CD4-positive, alpha-beta T cell treated with Interleukin-15 for 4 hours (primary cell): ENCODE results near the gene RPS6KA2.
"Not testable (repeated sequence)": the region's sequence is repeated elsewhere in the genome, so short reads cannot be mapped to it uniquely, and the experiment has no call there.

Source experiments
- DNase-seq: peaks from one replicate; pipeline ENCODE4 v3.0.0-alpha.2; 2020; ENCODE audit warnings: low spot score

Gene RPS6KA2

DNA sequence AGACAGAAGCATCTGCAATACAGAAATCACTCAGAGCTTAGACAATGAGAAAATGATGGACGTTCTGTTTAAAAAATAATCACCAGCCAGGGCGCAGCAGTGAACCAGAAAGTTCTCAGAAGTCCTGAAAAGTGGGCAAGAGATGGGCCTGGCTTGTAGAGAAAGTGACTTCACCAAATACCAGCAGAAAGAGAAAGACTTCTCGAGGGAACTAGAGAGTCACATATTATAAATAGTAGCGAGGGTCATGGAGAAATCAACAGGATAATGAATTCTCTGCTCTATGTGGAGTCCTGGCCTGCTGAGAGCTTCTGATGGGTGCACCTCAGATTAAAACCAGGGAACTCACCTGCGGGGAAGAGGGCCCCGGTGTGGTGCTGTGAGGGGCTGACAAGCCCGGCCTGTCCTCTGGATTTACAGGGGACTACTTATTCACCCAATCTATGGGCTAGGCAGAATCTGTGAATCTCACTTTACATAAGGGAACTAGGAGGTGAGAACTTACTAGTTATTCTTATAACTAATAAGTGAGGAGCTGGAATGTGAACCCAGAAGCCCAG lies 35.0 kb downstream of the RPS6KA2 start:
- no peak for DNase-seq

DNA sequence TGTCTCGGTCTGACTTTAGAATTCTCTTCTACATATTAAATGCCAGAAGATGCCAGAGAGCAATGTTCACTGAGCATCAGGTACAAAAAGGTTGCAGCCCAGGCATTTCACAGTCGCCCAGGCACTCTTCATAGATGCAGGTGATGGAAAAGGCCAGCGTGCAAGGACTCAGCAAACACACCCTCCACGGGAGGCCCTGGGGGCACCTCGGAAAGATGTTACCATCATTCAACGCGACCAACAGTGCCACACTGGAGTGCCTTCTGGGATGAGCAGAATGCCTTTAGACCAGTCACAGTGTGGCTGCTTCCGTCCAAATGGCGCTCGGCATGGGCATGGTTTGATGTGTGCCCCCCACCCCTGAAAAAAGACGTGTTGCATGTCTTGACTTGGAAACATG lies 36.0 kb downstream of the RPS6KA2 start:
- DNase-seq = no peak

DNA sequence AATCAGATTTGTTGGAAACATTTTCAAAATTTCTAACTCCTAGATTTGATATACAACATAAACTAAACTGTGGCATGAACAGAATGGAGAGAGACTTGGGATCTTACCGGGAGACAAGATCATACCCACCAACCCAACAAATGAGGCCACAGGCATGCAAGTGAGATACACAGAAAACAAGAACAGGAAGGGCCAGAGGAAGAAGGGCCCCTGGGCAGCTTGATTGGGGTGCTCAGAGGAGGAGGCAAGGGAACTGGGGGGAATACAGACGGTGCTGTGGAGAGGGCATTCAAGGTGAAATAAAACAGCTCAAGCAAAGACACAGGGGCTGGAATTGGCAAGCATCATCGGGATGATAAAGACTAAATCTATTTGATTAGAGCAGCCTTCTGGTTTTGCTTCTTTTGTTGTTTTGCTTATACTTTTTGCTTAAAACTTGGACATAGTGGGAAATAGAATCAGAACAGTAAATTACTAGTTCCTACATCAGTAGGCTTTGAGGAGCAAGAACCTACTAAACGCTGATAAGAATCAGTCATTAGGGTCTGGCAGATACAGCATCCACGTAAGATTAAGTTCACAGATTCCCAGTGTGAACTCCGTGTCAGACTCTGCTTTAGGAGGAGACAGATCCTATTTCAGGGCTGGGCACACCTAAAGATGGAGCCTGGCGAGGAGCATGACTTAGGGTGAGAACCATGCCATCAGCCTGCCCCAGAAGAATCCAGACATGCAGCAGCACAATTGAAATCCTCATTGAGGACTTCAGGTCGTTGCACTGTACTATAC lies 37.1 kb downstream of the RPS6KA2 start:
- DNase-seq = no peak

DNA sequence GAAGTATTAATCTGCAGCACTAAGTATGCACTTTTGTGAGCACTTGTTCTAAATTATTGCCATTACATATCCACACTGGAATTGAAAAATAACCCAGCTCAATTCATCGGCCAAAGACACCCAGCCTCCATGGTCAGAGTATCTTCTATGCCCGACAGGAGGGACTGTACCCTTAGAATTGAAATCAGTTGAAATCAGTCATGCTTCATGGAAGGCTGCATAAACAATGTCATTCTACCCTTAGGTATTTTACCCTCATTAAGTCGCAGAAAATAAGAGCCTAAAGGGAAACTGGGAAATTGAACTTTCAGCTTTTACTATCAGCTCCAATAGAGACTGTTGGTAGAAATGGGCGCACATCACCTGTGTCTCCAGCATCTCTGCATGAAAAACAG lies 37.7 kb downstream of the RPS6KA2 start:
- DNase-seq = no peak

DNA sequence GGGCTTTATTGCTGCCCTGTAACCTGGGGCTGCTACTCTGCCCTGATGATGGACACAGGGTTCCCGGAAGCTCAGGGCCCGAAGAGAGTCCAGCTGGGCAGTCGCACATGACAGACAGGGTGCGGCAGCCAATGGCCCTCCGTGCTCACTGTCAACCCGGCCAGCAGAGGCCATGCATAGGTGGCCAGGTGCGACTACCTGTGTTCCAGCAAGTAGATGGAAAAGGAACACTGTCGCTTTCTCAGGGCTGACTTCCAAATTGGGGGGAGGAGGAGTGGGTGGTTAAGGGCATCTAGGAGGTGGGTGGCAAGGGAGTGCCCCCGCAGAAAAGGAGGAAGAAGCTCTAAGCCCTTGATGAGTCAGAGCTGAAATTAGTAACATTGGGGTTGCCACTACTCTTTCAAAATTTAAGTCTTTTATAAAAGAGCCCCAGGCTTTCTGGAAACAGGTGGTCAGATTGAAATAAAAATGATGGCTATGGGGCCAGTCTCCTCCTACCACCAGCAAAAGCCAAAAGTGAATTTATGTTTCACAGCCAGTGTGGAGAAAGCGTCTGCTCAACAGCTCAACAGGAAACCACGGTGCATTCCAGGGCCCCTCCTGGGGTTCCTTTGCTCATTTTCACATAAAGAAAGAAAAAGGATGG lies 38.2 kb downstream of the RPS6KA2 start:
- DNase-seq = no peak

DNA sequence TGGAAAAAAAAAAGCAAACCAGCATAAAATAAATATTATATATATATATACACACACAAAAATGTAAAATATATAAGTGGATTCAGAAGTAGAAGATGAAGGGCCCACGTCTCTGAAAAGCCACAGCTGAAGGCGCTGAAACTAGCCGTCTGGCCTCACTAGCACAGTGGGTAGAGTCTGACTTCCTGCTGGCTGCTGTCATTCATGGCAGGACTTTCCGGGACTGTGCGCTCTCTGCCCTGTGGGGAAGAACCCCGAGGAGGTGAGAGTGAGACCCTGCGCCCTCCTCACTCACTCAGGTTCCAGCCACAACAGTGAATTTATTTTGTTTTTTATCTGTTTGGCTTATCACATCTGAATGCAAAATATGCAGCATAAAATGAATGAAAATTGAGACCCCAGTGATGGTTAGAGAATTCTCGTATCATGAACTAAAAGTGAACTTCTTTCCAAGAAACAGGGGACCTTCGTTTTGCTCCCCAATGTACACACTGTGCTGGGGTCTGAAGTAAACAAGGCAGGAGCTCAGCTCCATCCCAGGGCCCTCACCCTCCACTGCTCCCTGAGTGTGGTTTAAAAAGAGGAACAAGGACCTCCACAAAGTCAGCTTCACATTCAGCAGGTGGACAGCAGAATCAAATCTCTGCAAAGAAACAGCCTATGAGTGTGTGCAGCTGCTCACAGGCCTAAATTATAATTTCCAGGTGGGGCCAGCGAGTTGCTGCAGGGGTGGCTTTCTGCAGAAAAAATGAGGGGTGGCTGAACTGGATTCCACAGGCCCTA lies 39.2 kb downstream of the RPS6KA2 start:
- no peak for DNase-seq

DNA sequence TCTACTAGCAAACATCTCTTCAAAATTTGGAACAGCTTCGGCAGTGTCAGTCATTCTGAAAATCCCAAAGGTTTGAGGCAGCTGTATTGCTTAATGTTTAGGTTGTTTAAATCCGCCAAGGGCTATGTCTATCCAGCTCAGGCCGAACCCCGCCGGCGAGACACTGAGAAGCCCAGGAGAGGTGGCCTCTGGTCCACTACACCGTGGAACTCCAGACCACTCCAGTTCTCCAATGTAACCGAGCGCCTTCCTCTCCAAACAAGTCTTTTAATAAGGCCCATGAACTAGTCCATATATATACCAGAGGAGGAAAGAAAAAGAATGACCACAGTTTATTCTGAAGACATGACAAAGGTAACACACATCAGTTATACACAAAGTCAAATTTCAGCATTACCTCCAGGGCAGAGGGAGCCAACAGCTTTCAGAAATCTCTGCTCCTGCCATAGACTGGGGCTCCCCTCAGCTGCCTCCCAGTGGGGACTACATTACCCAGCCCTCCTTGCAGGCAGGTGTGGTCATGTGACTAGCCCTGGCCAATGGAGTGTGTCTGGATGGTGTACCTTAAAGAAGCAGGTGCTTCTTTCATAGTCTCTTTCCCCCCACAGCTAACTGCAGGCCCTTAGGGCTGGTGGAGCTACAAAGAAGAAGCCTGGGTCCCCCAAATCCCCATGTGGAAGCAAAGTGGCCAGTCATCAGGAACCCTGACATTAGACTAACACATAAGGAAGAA lies 40.5 kb downstream of the RPS6KA2 start, which contains the start of gene RAMACL:
RAMACL (minus strand) TSS at position 255 of the 733 bp plus-strand sequence; CDS start at position 54, 201 bp downstream.
- peak; percentile 51 for DNase-seq

DNA sequence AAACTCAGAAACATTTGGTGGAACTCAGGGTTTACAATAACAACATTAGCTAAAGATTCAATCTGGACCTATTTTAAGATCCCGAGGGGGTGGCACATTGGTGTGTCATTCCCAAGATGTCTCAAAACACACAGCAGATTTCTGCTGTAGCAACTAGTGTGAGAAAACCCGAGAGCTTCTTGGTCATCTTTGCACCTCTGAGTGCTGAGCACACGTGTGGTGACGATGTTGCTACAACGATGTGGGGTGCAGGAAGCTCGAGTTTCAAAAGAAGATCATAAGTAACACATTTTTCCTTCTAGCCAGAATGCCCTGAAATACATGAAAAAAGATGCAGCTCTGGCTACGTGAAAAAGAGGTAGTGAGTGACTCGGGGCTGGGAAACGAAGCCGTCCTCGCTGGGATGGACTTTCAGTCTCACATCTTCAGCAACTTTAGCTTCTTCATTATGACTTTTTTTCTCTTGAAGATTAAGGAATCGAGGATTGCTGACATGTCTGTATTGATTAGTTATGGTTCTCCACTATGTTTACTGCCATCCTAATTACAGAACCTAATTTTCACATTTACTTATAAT lies 42.1 kb downstream of the RPS6KA2 start:
- DNase-seq = no peak

DNA sequence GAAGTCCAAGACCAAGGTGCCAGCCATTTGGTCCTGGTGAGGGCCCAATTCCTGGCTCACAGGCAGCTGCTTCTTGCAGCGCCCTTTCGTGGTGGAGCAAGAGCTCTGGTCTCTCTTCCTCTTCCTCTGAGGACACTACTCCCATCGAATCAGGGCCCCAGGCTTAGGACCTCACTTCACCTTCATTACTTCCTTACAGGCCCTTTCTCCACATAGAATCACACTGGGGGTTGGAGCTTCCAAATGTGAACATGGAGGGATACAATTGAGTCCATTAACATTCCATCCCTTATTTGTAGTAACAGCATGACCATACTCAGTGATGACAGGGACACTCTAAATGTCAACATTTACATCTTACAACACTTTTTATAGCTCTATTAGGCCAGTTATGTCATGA lies 42.9 kb downstream of the RPS6KA2 start:
- DNase-seq = no peak

DNA sequence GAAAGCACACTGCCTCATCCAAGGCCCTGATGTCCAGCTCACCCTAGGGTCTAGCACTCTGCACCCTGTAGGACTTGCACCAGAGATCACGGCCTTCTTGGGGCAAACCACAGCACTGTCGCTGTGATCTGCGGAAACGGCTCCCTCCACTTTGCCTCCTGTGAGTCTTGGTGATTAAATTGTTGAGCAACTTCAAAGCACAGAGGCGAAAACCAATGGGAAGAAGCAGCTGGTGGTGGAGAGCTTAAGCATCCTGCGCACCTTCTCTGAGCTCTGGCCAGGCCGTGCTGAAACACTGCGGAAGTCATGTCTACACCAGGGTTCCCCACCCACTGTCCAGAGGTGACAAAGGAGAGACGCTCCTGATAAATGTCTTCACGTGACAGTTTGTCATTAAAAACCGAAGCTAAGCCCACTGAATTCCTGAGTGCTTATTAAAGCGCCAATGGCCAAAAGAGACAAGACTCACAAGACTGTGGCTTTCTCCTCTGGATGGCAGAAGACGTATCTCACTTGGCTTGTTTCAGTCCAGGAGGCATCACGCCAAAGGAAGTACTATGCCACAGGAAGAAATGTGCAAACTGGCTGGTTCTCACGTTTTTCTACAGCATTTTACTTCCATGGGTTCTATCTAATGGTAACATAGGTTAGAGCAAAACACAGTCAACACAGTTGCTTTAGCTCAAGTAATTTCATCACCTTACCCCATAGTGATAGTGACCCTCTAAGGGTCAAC lies 43.7 kb downstream of the RPS6KA2 start:
- DNase-seq = no peak

DNA sequence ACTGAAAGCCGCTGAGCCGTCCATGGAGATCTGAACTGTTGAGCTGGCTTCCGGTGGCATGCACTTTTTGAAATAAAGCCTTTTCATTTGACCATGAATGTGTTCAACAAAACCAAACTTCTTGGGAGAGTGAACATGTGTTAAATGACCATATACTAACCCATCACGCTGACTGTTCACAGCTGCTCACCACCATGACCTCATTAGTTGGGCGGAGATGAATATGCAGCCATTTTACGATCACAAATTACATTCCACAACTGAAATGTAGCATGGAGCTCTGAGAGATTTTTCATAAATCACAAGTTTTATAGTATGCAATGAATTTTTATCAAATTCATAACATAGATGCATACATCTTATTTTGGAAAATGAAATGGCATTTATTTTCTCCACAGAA lies 44.8 kb downstream of the RPS6KA2 start:
- DNase-seq = no peak

DNA sequence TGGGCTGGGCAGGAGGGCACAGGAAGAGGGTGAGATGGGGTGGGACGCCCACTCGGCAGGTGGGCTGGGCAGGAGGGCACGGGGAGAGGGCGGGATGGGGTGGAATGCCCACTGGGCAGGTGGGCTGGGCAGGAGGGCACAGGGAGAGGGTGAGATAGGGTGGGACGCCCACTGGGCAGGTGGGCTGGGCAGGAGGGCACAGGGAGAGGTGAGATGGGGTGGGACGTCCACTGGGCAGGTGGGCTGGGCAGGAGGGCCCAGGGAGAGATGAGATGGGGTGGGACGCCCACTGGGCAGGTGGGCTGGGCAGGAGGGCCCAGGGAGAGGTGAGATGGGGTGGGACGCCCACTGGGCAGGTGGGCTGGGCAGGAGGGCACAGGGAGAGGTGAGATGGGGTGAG lies 45.2 kb downstream of the RPS6KA2 start:
- not testable (repeated sequence) for DNase-seq

DNA sequence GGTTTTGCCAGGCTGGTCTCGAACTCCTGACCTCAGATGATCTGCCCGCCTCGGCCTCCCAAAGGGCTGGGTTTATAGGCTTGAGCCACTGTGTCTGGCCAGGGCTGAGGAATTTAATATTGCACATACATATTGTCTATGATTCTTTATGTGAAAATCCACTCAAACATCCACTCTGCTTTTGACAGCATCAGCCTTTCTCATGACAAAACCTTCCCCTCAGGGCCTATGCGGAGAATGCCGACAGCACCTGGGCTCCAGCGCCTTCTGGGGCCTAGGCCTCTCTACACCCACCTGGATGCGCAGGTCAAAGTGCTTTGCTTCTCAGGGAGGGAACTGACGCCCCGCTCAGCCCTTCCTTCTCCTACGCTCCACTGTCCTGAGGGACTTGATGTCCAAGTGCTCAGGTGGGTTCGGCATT lies 46.0 kb downstream of the RPS6KA2 start:
- no peak for DNase-seq

DNA sequence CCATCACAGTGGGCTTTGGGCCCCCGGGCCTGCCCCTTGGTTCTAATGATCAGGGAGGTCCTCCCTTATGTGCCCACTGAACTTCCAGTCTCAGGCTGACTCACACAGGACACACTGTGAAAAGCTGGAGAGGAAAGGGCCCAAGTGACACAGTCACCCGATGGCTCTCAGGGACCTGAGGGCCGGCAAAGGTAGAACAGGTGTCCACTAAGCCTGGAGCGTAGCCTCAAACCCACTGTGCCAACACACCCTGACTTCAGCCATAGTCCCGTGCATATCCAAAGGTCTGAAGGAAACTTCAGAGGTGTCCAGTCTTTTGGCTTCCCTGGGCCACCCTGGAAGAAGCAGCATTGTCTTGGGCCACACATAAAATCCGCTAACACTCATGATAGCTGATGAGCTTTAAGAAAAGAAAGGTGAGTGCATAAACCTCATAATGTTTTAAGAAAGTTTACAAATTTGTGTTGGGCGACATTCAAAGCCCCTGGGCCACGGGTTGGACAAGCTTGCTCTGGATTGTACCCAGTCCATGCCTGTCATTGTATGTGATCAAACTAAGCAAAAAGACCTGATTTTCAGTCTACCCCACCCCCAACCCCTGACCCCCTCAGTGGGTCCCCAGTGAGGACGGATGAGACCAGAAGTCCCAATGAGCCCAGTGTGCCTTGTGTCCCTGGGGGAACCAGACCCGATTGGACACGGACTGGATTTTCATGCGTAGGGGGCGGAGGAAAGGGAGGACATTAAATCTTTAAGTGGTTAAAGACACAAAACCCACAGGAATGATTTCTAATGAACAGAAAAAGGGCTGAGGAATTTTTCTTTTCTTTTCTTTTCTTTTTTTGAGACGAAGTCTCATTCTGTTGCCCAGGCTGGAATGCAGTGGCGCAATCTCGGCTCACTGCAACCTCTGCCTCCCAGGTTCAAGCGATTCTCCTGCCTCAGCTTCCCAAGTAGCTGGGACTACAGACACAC lies 46.7 kb downstream of the RPS6KA2 start:
- no peak for DNase-seq

DNA sequence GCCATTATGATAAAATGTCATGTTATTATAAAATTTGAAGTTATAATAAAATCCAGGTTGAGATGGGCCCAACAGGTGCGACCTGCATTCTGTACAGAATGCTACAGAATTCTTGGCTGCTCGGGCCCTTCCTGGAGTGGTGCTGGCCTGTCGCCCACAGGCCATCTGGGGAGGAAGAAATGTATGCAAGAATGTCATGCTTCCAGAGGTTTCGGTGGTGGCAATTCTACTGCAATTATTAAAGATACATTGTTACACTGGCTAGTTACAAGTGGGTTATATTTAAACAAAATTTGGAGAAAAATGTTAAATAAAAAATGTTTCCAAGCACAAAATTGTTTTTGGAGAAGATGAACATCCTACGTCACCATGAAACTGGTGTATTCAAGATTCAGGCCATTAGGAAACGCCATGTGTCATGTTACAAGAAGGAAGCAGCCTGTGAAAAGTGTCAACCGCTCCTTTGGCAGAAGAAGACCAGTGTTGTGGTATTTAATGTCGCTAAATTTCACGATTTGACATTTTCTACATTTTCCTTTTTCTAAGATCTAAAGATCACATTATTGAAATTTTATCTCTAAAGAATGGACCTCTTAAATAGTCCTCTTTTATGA lies 47.7 kb downstream of the RPS6KA2 start:
- DNase-seq = no peak

DNA sequence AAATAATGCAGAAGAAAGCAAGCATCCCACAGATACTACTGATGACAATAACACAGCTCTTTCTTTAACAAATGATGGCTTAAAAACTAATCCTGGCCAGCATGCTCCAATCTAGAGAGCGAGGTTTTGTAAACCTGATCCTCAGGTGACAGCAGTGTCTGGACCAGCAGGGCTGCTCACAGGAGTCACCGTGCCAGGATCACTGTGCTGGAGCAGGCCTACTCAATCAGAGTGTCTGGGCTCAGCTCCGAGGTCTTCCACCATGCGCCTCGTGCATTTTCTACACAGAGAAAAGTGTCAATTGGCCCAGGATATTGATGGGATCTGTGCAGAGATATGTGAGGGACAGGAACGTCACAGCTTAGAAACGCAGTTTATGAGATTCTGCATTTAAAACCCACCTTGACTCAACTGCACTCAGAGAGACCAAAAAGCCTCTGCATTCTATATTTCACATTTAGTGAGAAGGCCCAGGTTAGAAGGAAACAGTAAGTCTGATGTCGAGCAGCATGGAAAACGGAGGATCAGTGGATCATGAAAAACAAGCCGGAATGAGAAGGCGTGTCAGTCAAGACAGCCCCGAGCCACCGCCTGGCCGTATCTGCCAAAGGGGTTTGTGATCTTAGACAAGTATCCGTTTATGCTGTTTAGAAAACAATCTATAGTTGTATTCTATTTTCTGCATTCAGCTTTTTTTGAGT lies 48.4 kb downstream of the RPS6KA2 start:
- DNase-seq = no peak

DNA sequence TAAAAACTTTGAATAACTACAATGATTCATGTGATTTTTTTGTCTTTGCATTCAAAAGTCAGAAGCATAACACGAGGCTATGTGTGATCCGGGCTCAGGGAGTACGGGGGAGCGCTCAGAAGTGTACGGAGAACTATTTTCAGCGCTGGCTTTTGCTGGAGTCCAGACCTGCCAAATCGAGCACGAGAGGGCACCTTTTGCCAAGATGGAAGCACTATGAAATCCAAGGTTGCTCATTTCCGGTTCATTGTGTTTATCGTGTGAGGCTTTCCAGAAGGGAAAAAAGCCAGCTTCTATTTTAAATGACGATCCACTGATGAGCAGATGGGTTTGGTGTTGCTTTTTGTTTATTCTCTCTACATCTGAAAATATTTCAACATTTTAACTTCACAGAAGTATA lies 51.8 kb downstream of the RPS6KA2 start:
- DNase-seq = no peak

DNA sequence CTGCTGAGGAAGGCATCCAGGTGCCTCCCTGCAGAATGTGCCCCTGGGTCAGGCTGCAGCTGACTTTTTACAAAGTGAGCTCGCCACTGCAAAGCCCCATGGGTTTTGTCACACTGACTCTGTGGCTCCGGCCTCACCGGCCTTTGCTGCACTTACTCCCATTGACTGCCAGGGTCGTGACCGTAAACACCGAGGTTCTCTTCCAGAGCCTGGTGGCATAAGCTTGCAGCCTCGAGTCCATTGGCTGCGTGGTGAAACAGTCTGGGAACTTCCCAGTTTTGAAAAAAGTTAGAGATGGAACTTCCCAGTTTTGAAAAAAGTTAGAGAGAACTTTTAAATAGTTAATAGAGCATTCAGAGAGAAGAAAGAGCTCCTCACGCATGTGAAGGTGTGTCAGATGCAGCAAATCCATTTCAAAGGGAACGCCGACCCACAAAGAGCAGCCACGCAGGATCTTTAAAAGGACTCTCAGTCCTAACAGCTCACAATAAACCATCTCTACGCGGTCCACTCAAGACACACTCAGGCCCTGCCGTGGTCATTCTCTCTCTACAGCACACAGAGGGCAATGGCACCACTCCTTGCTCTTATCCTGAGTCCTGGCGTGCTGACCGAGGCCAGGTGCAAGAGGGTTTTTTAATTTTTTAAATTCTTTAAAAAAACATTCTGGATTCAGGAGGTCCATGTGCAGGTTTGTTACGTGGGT lies 53.4 kb downstream of the RPS6KA2 start:
- no peak for DNase-seq
